Mucosa of descending colon (tissue), 3 donors: ENCODE data around the gene SPATS2L. TPM values are rescaled to one million over a fixed set of nuclear protein-coding genes. Genes with fewer than 3 reads are reported as not detected.

ENCODE experiments used
- ATAC-seq: fragments of 200-7000 bp; cut with Tn5 transposase; one replicate; pipeline ENCODE4 v1.9.1; 2020; ENCODE audit warnings: mild to moderate bottlenecking, moderate library complexity
- DNase-seq, 3 donors: peaks; one replicate each; pipeline ENCODE4 v3.0.0-alpha.2; 2020
- H3K36me3 ChIP-seq: fragments of 200-600 bp; one replicate; pipeline ENCODE4 v1.8.0; 2021; ENCODE audit warnings: low read depth, mild to moderate bottlenecking
- H3K4me1 ChIP-seq: fragments of 200-600 bp; one replicate; pipeline ENCODE4 v1.8.0; 2021; ENCODE audit warnings: low read depth, mild to moderate bottlenecking
- H3K4me3 ChIP-seq: fragments of 200-600 bp; one replicate; pipeline ENCODE4 v1.8.0; 2021; ENCODE audit warnings: mild to moderate bottlenecking
- H3K9me3 ChIP-seq: fragments of 200-600 bp; one replicate; pipeline ENCODE4 v1.8.0; 2021; ENCODE audit warnings: mild to moderate bottlenecking
- CTCF ChIP-seq: fragments of 200-600 bp; IDR thresholded peaks from one replicate; pipeline ENCODE4 v1.8.0; 2022; ENCODE audit warnings: antibody characterized with exemption, mild to moderate bottlenecking
- intact Hi-C, 2 donors: fragments of 100-400 bp; cut with DNase I in 1 of 2; cut with micrococcal nuclease in 1 of 2; formaldehyde crosslinking; loops; one replicate each; pipeline versions ENCODE4 v1.11.0 to v1.11.1; 2022; cut with DNase I, micrococcal nuclease
- total RNA-seq, 3 donors: library from RNA; stranded (reverse); fragmentation: NEBNext Ultra II Directional in 2 of 3; extraction: Animal tissue kit (Norgen Biotek cat#: 25700) in 2 of 3; gene quantifications; one replicate each; pipeline versions ENCODE4 v1.2.1 to v1.2.4, GENCODE V29; 2021 to 2023
- donor health status: DM: no; HTN: no; CAD: no; lungs with moderate emphysema.
- donor health status: DM: no; HTN: no; CAD: no.
- donor health status: DM: no; HTN: yes; CAD: no.

SPATS2L gene
- total RNA-seq, 3 donors from 2014 or later, result 160 to 238 (median 232) TPM

GRCh38 chr2:200383380-200384110, 77.1 kb downstream of the SPATS2L start:
- H3K9me3 ChIP-seq, result no peaks in the 10 kb centered on the region
- no peak for TF ChIP-seq CTCF
- DNase-seq (no peak), ATAC-seq (peak; percentile 72)
- peaks cover 26% of the 10 kb centered on the region for H3K4me1 ChIP-seq
- no peaks in the 10 kb centered on the region for H3K36me3 ChIP-seq
- H3K4me3 ChIP-seq, result no peak overlapping the region
- intact Hi-C loops, result no loop called here

DNA sequence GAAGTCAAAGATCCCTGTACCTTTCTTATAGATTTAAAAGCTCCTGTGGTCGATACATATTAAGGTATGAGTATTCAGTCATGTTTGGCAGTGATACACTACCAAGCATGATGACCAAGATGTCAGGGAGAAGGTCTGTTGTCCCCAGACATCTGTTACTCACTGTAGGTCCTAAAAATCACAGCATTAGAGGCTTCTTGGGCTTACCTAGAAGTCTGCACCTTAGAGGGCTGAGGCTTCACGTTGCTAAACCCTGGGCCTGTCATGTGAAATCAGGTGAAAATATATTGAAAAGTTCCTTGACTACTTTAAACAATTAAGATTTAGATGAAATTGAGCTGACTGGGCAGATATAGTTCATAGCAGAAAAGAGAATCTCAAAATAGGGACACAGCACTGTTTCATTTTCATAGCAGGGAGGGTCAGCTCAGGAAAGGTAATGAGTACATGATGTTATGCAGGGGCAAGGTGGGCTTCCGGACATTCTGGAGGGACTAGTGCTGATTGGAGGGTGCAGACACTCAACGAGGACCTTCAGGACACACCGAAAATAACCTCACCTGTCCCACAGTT, 78.7 kb downstream of the SPATS2L start:
- ATAC-seq (no peak), DNase-seq (no peak)
- Histone ChIP-seq H3K4me3 (no peak overlapping the region), H3K4me1 (peaks cover 16% of the 10 kb centered on the region), H3K9me3 (no peaks in the 10 kb centered on the region), H3K36me3 (no peaks in the 10 kb centered on the region)
- intact Hi-C loops, result no loop called here
- TF ChIP-seq CTCF, result no peak

GRCh38 chr2:200393191-200393590, 86.7 kb downstream of the SPATS2L start:
- Histone ChIP-seq H3K4me1 (no peaks in the 10 kb centered on the region), H3K9me3 (no peaks in the 10 kb centered on the region), H3K4me3 (no peak overlapping the region), H3K36me3 (no peaks in the 10 kb centered on the region)
- no peak for ATAC-seq
- intact Hi-C loops, result no loop called here
- no peak for TF ChIP-seq CTCF
- DNase-seq, result no peak

- ATAC-seq (no peak), DNase-seq (no peak)
- Histone ChIP-seq H3K4me3 (no peak overlapping the region), H3K4me1 (no peaks in the 10 kb centered on the region), H3K9me3 (no peaks in the 10 kb centered on the region), H3K36me3 (no peaks in the 10 kb centered on the region)
- TF ChIP-seq CTCF, result no peak
- intact Hi-C loops, result no loop called here
Observed at GRCh38 chr2:200394045-200394444, 87.6 kb downstream of the SPATS2L start.

DNA sequence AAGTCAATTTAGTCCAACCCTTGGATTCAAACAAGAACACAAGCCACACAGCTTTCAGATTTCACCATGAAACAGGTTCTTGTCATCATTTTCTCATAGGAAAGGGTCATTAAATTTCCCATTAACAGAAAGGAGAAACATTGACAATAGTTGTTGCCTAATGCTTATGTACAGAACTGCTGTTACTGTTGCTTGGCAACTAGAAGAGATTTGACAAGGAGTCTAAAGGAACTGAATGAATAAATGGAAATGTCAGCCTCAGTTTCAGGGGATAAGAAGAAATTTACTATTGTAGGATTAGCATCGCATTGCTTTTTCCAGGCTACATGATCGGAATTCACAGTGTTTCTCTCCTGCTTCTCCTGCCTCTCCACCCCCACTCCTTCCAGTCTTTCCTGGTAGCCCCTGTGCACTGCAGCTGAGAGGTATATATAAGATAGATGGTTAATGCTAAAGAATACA, 90.3 kb downstream of the SPATS2L start:
- TF ChIP-seq CTCF, result no peak
- Histone ChIP-seq H3K36me3 (no peaks in the 10 kb centered on the region), H3K4me3 (no peak overlapping the region), H3K4me1 (no peaks in the 10 kb centered on the region), H3K9me3 (no peaks in the 10 kb centered on the region)
- ATAC-seq (no peak), DNase-seq (no peak)
- intact Hi-C loops, result no loop called here
